K562 (cell line): ENCODE data around the gene CAPZB. TPM values are rescaled to one million over a fixed set of nuclear protein-coding genes. Genes with fewer than 3 reads are reported as not detected.

Experiments used
- BRD9 ChIP-seq: fragments of 450-650 bp; IDR thresholded peaks from 2 replicates; pipeline ENCODE4 v1.6.1; 2018; ENCODE audit warnings: low read depth; ENCODE audit not compliant: partially characterized antibody
- EP300 ChIP-seq: IDR thresholded peaks from 2 replicates; pipeline ENCODE4 v1.6.1; 2012; ENCODE audit warnings: low read length, improper control_type of control experiment
- FOSL1 ChIP-seq: fragments of 200-800 bp; sonication (Bioruptor generic); conservative IDR thresholded peaks from 2 replicates; pipeline ENCODE4 v1.6.1; 2016; ENCODE audit warnings: missing genetic modification characterization, missing compliant biosample characterization
- FOXA1 ChIP-seq: fragments of 450-650 bp; IDR thresholded peaks from 2 replicates; pipeline ENCODE4 v1.6.1; 2016; ENCODE audit warnings: mild to moderate bottlenecking, borderline replicate concordance
- FOXK1 ChIP-seq: sonication (generic); formaldehyde crosslinking; IDR thresholded peaks from 2 replicates; pipeline ENCODE4 v1.8.0; 2022; ENCODE audit warnings: missing genetic modification reagents, mild to moderate bottlenecking, borderline replicate concordance
- SAFB2 ChIP-seq: fragments of 200-400 bp; formaldehyde crosslinking; IDR thresholded peaks from 2 replicates; pipeline ENCODE4 v1.6.1; 2018; ENCODE audit warnings: borderline replicate concordance, low read length, low read depth, moderate library complexity; ENCODE audit not compliant: severe bottlenecking
- ZNF584 ChIP-seq: fragments of 200-800 bp; sonication (Bioruptor generic); IDR thresholded peaks from 2 replicates; pipeline ENCODE4 v1.6.1; 2016; ENCODE audit warnings: low read depth, mild to moderate bottlenecking, missing genetic modification characterization, missing compliant biosample characterization
- polyA plus RNA-seq, 8 experiments: library from polyadenylated mRNA; depleted of rRNA in 4 of 8; stranded (reverse) in 5 of 8; unstranded in 3 of 8; fragments of >200 nt; fragmentation: Nextera tagmentation in 2 of 8; fragmentation: Illumina TruSeq in 1 of 8; extraction: Ambion mirVana in 2 of 8; extraction: Trizol in 1 of 8; gene quantifications; 2 replicates each; pipeline versions ENCODE4 v1.2.1 to v1.2.3, GENCODE V29; 2011 to 2014; ENCODE audit warnings: inconsistent platforms in 1 of 8, missing spikeins in 1 of 8
- total RNA-seq, 7 experiments: library from RNA; depleted of rRNA in 6 of 7; stranded (reverse); fragments of >200 nt in 6 of 7; fragmentation: Illumina TruSeq in 2 of 7; extraction: Trizol in 2 of 7; gene quantifications; 2 replicates each; pipeline versions ENCODE4 v1.2.1 to v1.2.3, GENCODE V29; 2011 to 2021; ENCODE audit warnings: low replicate concordance in 1 of 7
- TF ChIP-seq, protein P1 (sequence below), 2 experiments: fragments of 450-650 bp; formaldehyde crosslinking in 1 of 2; IDR thresholded peaks; 2 replicates each; pipeline versions ENCODE4 v1.4.0 to v1.6.1; 2014 to 2020; ENCODE audit warnings: mild to moderate bottlenecking in 2 of 2, borderline replicate concordance in 1 of 2, low read depth in 1 of 2
- TF ChIP-seq, protein P2 (sequence below): fragments of 450-650 bp; formaldehyde crosslinking; IDR thresholded peaks from 2 replicates; pipeline ENCODE4 v1.4.0; 2020; ENCODE audit warnings: mild to moderate bottlenecking, moderate library complexity
- TF ChIP-seq, protein P3 (sequence below): sonication (generic); formaldehyde crosslinking; IDR thresholded peaks from 2 replicates; pipeline ENCODE4 v1.8.0; 2023; ENCODE audit warnings: mild to moderate bottlenecking, missing genetic modification reagents

Gene CAPZB
- total and polyA plus RNA-seq, 9 of the 15 experiments (the other 6 are each of a cell fraction or from before 2014, with no cell fraction given), result 57.6 to 297 (median 125) TPM

DNA sequence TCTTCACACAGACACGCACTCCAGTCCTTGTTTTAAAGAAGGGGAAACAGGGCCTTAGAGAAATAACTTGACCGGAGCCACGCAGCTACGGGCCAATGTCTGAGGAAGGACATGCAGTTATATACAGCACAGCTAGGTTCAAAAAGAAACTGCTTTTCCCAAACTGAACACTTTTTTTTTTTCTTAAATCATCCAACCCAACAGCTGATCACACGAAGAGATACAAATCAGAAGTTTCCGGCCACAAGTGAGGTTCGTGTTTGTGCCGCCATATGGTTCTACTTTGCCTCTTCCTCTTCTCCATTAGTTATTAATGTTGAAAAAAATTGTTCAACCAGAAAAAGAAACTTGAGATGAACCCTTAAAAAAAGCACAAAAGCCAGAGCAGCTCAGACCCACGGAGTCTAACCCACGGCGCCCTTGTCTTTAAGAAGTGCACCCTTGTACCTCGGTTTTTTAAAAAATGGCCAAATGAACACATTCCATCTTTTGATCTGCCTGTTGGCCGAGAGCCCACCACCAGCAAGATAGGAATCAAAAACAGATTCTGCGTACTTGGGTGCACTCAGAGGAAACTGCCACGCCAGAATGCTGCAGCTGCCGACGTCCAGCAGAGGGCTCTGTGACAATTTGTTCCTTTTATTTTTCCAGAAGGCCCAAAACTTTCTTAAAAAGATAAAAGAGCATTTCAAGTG, 94.3 kb downstream of the CAPZB start (continued):
- TF ChIP-seq, protein P1, sequence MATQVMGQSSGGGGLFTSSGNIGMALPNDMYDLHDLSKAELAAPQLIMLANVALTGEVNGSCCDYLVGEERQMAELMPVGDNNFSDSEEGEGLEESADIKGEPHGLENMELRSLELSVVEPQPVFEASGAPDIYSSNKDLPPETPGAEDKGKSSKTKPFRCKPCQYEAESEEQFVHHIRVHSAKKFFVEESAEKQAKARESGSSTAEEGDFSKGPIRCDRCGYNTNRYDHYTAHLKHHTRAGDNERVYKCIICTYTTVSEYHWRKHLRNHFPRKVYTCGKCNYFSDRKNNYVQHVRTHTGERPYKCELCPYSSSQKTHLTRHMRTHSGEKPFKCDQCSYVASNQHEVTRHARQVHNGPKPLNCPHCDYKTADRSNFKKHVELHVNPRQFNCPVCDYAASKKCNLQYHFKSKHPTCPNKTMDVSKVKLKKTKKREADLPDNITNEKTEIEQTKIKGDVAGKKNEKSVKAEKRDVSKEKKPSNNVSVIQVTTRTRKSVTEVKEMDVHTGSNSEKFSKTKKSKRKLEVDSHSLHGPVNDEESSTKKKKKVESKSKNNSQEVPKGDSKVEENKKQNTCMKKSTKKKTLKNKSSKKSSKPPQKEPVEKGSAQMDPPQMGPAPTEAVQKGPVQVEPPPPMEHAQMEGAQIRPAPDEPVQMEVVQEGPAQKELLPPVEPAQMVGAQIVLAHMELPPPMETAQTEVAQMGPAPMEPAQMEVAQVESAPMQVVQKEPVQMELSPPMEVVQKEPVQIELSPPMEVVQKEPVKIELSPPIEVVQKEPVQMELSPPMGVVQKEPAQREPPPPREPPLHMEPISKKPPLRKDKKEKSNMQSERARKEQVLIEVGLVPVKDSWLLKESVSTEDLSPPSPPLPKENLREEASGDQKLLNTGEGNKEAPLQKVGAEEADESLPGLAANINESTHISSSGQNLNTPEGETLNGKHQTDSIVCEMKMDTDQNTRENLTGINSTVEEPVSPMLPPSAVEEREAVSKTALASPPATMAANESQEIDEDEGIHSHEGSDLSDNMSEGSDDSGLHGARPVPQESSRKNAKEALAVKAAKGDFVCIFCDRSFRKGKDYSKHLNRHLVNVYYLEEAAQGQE (IDR thresholded peaks at IDR 0.05; ENCODE audit: borderline replicate concordance), result peak; percentile 80
- TF ChIP-seq, protein P1 (CRISPR knock-in tag; IDR thresholded peaks at IDR 0.05; ENCODE audit: low read depth), result no peak
- peak; percentile 61 for TF ChIP-seq EP300
- TF ChIP-seq, protein P2, sequence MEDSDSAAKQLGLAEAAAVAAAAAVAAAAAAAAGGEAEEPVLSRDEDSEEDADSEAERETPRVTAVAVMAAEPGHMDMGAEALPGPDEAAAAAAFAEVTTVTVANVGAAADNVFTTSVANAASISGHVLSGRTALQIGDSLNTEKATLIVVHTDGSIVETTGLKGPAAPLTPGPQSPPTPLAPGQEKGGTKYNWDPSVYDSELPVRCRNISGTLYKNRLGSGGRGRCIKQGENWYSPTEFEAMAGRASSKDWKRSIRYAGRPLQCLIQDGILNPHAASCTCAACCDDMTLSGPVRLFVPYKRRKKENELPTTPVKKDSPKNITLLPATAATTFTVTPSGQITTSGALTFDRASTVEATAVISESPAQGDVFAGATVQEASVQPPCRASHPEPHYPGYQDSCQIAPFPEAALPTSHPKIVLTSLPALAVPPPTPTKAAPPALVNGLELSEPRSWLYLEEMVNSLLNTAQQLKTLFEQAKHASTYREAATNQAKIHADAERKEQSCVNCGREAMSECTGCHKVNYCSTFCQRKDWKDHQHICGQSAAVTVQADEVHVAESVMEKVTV (CRISPR knock-in tag), result peak; percentile 61
- no peak for TF ChIP-seq FOXK1 (CRISPR knock-in tag)
- peak; percentile 40 for TF ChIP-seq BRD9
- TF ChIP-seq, protein P3, sequence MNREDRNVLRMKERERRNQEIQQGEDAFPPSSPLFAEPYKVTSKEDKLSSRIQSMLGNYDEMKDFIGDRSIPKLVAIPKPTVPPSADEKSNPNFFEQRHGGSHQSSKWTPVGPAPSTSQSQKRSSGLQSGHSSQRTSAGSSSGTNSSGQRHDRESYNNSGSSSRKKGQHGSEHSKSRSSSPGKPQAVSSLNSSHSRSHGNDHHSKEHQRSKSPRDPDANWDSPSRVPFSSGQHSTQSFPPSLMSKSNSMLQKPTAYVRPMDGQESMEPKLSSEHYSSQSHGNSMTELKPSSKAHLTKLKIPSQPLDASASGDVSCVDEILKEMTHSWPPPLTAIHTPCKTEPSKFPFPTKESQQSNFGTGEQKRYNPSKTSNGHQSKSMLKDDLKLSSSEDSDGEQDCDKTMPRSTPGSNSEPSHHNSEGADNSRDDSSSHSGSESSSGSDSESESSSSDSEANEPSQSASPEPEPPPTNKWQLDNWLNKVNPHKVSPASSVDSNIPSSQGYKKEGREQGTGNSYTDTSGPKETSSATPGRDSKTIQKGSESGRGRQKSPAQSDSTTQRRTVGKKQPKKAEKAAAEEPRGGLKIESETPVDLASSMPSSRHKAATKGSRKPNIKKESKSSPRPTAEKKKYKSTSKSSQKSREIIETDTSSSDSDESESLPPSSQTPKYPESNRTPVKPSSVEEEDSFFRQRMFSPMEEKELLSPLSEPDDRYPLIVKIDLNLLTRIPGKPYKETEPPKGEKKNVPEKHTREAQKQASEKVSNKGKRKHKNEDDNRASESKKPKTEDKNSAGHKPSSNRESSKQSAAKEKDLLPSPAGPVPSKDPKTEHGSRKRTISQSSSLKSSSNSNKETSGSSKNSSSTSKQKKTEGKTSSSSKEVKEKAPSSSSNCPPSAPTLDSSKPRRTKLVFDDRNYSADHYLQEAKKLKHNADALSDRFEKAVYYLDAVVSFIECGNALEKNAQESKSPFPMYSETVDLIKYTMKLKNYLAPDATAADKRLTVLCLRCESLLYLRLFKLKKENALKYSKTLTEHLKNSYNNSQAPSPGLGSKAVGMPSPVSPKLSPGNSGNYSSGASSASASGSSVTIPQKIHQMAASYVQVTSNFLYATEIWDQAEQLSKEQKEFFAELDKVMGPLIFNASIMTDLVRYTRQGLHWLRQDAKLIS (CRISPR knock-in tag), result 0 out of 2 replicates have a peak, but pooled peaks have one; percentile 31
- TF ChIP-seq ZNF584 (CRISPR knock-in tag), result no peak
- peak; percentile 49 for TF ChIP-seq FOSL1
- TF ChIP-seq FOXA1, result no peak
- no peak for TF ChIP-seq SAFB2
